IPS DF 4.7 (cell line): ENCODE data around the gene DNAJC15.

Source experiments
- DNase-seq: peaks from one replicate; pipeline ENCODE4 v3.0.0-alpha.2; 2013; ENCODE audit warnings: low spot score; ENCODE audit errors: extremely low read depth

Gene DNAJC15

GRCh38 chr13:43081866-43082265, 58.5 kb downstream of the DNAJC15 start:
- no peak for DNase-seq

- no peak for DNase-seq
Observed at GRCh38 chr13:43083750-43084149, 60.4 kb downstream of the DNAJC15 start.

- DNase-seq: no peak
Observed at GRCh38 chr13:43085545-43085944, 62.2 kb downstream of the DNAJC15 start.

GRCh38 chr13:43086181-43086580, 62.8 kb downstream of the DNAJC15 start:
- no peak for DNase-seq

GRCh38 chr13:43088093-43088511, 64.7 kb downstream of the DNAJC15 start:
- DNase-seq: no peak

GRCh38 chr13:43089912-43090498, 66.6 kb downstream of the DNAJC15 start:
- no peak for DNase-seq

GRCh38 chr13:43094901-43095300, 71.5 kb downstream of the DNAJC15 start:
- DNase-seq: no peak

- no peak for DNase-seq
Observed at GRCh38 chr13:43095771-43096719, 72.7 kb downstream of the DNAJC15 start.

GRCh38 chr13:43100667-43101066, 77.3 kb downstream of the DNAJC15 start:
- DNase-seq: no peak

- DNase-seq: no peak
Observed at GRCh38 chr13:43102304-43102703, 78.9 kb downstream of the DNAJC15 start.

- DNase-seq: no peak
Observed at GRCh38 chr13:43107780-43108179, 84.4 kb downstream of the DNAJC15 start.

GRCh38 chr13:43110036-43110435, 86.7 kb downstream of the DNAJC15 start:
- DNase-seq: no peak

- DNase-seq: no peak
Observed at GRCh38 chr13:43110658-43111057, 87.3 kb downstream of the DNAJC15 start.

GRCh38 chr13:43111559-43112400, 88.4 kb downstream of the DNAJC15 start:
- DNase-seq: no peak

- no peak for DNase-seq
Observed at GRCh38 chr13:43113603-43114002, 90.2 kb downstream of the DNAJC15 start.

GRCh38 chr13:43114504-43114903, 91.1 kb downstream of the DNAJC15 start:
- no peak for DNase-seq

- no peak for DNase-seq
Observed at GRCh38 chr13:43115141-43115540, 91.8 kb downstream of the DNAJC15 start.

- DNase-seq: no peak
Observed at GRCh38 chr13:43116242-43116641, 92.9 kb downstream of the DNAJC15 start.

- no peak for DNase-seq
Observed at GRCh38 chr13:43118521-43118920, 95.1 kb downstream of the DNAJC15 start.

GRCh38 chr13:43119206-43119605, 95.8 kb downstream of the DNAJC15 start:
- DNase-seq: no peak

- no peak for DNase-seq
Observed at GRCh38 chr13:43122791-43123190, 99.4 kb downstream of the DNAJC15 start.

- DNase-seq: no peak
Observed at GRCh38 chr13:43123856-43124255, 100.5 kb downstream of the DNAJC15 start.
